Measurements from ENCODE around the gene IL17RB. TPM values are rescaled to one million over a fixed set of nuclear protein-coding genes. Genes with fewer than 3 reads are reported as not detected.

Gene IL17RB
- total and polyA plus RNA-seq, 2 of the 8 experiments (the other 6 are each of a cell fraction or from before 2014, with no cell fraction given) = 7.0 to 24.6 TPM

DNA sequence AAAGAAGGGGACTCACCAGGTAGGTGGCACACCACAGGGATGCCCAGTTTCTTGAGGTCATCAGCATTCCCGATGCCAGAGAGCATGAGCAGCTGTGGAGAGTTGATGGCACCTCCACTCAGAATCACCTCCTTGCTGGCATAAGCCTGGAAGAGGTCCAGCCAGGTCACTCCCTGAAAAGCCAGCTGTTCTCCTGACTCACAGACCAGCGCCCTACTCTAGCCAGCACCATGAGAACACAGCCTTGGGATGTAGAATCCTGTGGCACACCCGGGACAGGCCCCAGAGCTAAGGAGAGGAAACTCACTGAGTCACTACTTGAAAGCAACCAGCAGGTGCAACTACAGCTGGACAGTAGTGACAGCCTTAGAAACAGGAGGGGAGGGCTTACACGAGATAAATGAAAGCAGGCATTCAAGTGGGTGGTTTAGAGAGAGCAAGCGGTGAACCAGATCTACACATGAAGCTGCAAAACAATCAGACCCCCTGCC, 24.7 kb upstream of the IL17RB start:
- Histone ChIP-seq H3K4ac (replicated peaks; ENCODE audit: insufficient read length, low read depth, low read length) (no peak overlapping the region), H3K36me3 (ENCODE audit: control insufficient read depth in 2 of 4, insufficient read depth in 4 of 4, low read length in 3 of 4) (peaks cover 6 to 23% (median 15%) of the 10 kb centered on the region in 4 experiments; a peak in 7 of 8 replicates), H3K27me3 (replicated peaks in 1 of 4; ENCODE audit: control insufficient read depth in 3 of 4, extremely low read depth in 1 of 4, insufficient read depth in 3 of 4, low read length in 3 of 4) (no peaks in the 10 kb centered on the region), H3K18ac (ENCODE audit: extremely low read depth, low read length) (no peak overlapping the region), H4K91ac (replicated peaks; ENCODE audit: insufficient read length, low read length) (no peak overlapping the region), H2BK5ac (ENCODE audit: low read depth, low read length) (no peak overlapping the region), H2BK120ac (replicated peaks; ENCODE audit: low read depth, low read length) (no peak overlapping the region), H2BK12ac (ENCODE audit: low read depth, low read length) (no peak overlapping the region), H2AK5ac (ENCODE audit: low read depth, low read length) (no peak overlapping the region), H2AFZ (ENCODE audit: low read length) (no peak overlapping the region), H2BK15ac (ENCODE audit: low read length) (no peak overlapping the region), H3K79me1 (ENCODE audit: low read depth, low read length) (no peaks in the 10 kb centered on the region), H3K56ac (replicated peaks; ENCODE audit: insufficient read length, low read depth, low read length) (no peak overlapping the region), H2BK20ac (ENCODE audit: low read length) (no peak overlapping the region), H3K23me2 (ENCODE audit: low read depth, low read length) (no peaks in the 10 kb centered on the region), H4K5ac (ENCODE audit: insufficient read length, low read depth, low read length) (no peak overlapping the region), H4K20me1 (replicated peaks in 1 of 2; ENCODE audit: control insufficient read depth in 1 of 2, insufficient read depth in 2 of 2, low read length in 2 of 2) (peaks cover 3% of the 10 kb centered on the region in 2 experiments), H3K14ac (ENCODE audit: insufficient read length) (no peak overlapping the region), H3K23ac (ENCODE audit: insufficient read length) (no peak overlapping the region), H3K4me1 (replicated peaks in 1 of 4; ENCODE audit: control insufficient read depth in 3 of 4, insufficient read depth in 4 of 4, low read length in 3 of 4) (peaks cover 0 to 3% (median 1%) of the 10 kb centered on the region in 4 experiments; a peak in 1 of 7 replicates), H4K8ac (ENCODE audit: extremely low read depth, insufficient read depth, low read length) (no peak overlapping the region), H3K4me3 (ENCODE audit: extremely low read depth in 1 of 4, insufficient read depth in 2 of 4, low read depth in 3 of 4, low read length in 4 of 4) (no peak overlapping the region), H3K9ac (replicated peaks in 1 of 4; ENCODE audit: extremely low read depth in 1 of 4, low read depth in 3 of 4, low read length in 3 of 4) (no peak overlapping the region), H3K27ac (ENCODE audit: low read depth, low read length) (no peak overlapping the region), H3K4me2 (ENCODE audit: insufficient read depth in 1 of 2, low read depth in 2 of 2, low read length in 2 of 2) (no peak overlapping the region), H3K79me2 (ENCODE audit: control insufficient read depth in 1 of 2, insufficient read depth in 2 of 2, low read length in 2 of 2) (no peaks in the 10 kb centered on the region), H3K9me3 (ENCODE audit: insufficient read depth in 2 of 2, low read depth in 1 of 2, low read length in 1 of 2) (no peaks in the 10 kb centered on the region)
- DNase-seq (ENCODE audit: low read depth in 1 of 2, low spot score in 2 of 2) (no peak), FAIRE-seq (no peak)
- ChIA-PET POLR2A (ENCODE audit: partially characterized antibody) (no interaction called here), CTCF (ENCODE audit: partially characterized antibody) (interaction anchor here (0.7 to 2.0 kb wide), 4 partner anchors 11 to 151 kb away, joined by 3 to 5 read pairs (median 3); no protein-coding TSS in a partner anchor)
- TF ChIP-seq, protein P1, sequence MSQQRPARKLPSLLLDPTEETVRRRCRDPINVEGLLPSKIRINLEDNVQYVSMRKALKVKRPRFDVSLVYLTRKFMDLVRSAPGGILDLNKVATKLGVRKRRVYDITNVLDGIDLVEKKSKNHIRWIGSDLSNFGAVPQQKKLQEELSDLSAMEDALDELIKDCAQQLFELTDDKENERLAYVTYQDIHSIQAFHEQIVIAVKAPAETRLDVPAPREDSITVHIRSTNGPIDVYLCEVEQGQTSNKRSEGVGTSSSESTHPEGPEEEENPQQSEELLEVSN (IDR thresholded peaks at IDR 0.05) = no peak
- TF ChIP-seq EP300 (IDR thresholded peaks at IDR 0.05; ENCODE audit: borderline replicate concordance in 1 of 2, low read depth in 2 of 2, low read length in 2 of 2) = no peak
- TF ChIP-seq POLR2AphosphoS5 (IDR thresholded peaks at IDR 0.05; ENCODE audit: low read depth, low read length) = no peak
- no peak for TF ChIP-seq POU5F1 (IDR thresholded peaks at IDR 0.05; ENCODE audit: low read depth, low read length)
- TF ChIP-seq HDAC2 (IDR thresholded peaks at IDR 0.05; ENCODE audit: borderline replicate concordance in 1 of 2, low read depth in 2 of 2, low read length in 2 of 2) = no peak
- TF ChIP-seq, protein P2, sequence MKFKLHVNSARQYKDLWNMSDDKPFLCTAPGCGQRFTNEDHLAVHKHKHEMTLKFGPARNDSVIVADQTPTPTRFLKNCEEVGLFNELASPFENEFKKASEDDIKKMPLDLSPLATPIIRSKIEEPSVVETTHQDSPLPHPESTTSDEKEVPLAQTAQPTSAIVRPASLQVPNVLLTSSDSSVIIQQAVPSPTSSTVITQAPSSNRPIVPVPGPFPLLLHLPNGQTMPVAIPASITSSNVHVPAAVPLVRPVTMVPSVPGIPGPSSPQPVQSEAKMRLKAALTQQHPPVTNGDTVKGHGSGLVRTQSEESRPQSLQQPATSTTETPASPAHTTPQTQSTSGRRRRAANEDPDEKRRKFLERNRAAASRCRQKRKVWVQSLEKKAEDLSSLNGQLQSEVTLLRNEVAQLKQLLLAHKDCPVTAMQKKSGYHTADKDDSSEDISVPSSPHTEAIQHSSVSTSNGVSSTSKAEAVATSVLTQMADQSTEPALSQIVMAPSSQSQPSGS (IDR thresholded peaks at IDR 0.05; ENCODE audit: low read length) = no peak
- TF ChIP-seq ASH2L (IDR thresholded peaks at IDR 0.05; ENCODE audit: low read length) = no peak
- no peak for TF ChIP-seq BACH1 (IDR thresholded peaks at IDR 0.05; ENCODE audit: low read length)
- WGBS, 2 experiments (ENCODE audit: extremely low coverage in 1 of 2, insufficient coverage in 1 of 2, insufficient read length in 1 of 2, insufficient replicate concordance in 2 of 2, low coverage in 1 of 2, low lambda C conversion rate in 2 of 2, missing lambda C conversion rate in 1 of 2) = 75% methylated on average over 5 of the region's 5 CpGs; no CpG with 5 or more reads in 1 of the 2 experiments
